ENCODE results near the gene RTCB.
A peak's percentile ranks its signal among the peaks of the same experiment; 100 is the strongest.

The RTCB gene

DNA sequence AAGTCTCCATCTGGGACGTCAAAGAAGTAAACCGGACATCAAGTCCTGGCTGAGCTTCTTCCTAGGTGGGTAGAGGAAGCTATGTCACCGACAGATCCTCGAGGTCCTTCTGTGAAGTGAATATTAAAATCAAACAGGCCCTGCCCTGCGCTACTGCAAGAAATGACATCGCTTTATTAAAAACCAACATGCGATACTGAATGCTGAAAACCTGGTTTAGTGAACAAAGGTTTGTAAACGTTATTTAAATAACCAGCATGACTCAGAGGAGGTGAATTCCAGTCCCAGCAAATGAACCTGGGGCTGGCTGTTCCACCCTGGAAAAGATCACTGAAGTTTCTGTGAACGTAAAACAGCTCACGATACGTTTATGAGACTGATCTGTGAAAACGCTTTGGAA lies 645 bp downstream of the RTCB start:
- H3K4me3 ChIP-seq (ENCODE audit: low read depth, low read length) = peak overlapping the region; percentile 65
- TF ChIP-seq, protein P1, sequence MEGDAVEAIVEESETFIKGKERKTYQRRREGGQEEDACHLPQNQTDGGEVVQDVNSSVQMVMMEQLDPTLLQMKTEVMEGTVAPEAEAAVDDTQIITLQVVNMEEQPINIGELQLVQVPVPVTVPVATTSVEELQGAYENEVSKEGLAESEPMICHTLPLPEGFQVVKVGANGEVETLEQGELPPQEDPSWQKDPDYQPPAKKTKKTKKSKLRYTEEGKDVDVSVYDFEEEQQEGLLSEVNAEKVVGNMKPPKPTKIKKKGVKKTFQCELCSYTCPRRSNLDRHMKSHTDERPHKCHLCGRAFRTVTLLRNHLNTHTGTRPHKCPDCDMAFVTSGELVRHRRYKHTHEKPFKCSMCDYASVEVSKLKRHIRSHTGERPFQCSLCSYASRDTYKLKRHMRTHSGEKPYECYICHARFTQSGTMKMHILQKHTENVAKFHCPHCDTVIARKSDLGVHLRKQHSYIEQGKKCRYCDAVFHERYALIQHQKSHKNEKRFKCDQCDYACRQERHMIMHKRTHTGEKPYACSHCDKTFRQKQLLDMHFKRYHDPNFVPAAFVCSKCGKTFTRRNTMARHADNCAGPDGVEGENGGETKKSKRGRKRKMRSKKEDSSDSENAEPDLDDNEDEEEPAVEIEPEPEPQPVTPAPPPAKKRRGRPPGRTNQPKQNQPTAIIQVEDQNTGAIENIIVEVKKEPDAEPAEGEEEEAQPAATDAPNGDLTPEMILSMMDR (IDR thresholded peaks at IDR 0.05; ENCODE audit: borderline replicate concordance, insufficient read depth, low read depth, low read length) = no peak

DNA sequence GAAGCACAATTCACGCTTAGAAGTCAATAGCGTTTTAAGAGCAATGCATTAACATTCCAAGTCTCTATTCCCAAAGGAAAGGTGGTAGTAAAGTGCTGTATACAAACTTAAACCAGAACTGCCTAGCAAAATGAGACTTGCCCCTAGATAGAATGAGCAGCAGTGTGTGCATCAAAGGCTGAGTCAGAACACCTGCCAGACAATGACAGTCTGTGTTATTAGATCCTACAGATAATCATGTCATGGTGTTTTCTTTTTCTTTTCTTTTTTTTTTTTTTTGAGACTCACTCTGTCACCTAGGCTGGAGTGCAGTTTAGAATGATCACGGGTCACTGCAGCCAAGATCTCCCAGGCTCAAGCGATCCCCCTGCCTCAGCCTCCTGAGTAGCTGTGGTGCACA lies 1.6 kb downstream of the RTCB start:
- TF ChIP-seq, protein P1 (IDR thresholded peaks at IDR 0.05; ENCODE audit: borderline replicate concordance, insufficient read depth, low read depth, low read length) = no peak
- H3K4me3 ChIP-seq (ENCODE audit: low read depth, low read length) = no peak overlapping the region

DNA sequence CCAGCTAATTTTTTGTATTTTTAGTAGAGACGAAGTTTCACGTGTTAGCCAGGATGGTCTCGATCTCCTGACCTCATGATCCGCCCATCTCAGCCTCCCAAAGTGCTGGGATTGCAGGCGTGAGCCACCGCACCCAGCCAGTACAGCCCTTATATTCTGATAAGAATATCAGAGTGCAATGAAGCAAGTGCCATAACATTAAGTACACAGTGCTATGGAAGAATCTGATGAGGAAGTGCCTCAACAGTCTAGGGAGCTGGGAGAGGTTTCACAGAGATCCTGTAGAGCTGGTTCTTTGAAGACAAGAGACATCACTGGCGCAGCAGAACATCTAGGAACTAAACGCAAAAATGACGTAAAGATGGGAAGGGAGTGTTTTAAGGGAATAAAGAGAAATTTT lies 2.1 kb downstream of the RTCB start:
- TF ChIP-seq, protein P1 (IDR thresholded peaks at IDR 0.05; ENCODE audit: borderline replicate concordance, insufficient read depth, low read depth, low read length) = no peak
- H3K4me3 ChIP-seq (ENCODE audit: low read depth, low read length) = no peak overlapping the region

DNA sequence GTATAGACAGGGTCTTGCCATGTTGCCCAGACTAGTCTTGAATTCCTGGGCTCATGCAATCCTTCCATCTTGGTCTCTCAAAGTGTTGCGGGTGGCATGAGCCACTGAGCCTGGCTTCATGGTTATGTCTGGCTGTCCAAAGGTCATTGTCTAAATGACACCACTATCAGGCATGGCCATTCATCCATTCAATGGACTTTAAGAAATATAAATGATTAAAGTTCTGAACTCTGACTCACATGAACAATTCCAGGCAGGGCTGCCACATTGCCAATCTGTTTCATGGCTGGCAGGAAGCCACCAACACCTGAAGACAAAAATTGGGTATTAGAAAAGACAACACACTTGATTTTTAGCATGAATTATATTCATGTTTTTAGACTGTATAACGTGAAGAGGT lies 4.1 kb downstream of the RTCB start:
- TF ChIP-seq, protein P1 (IDR thresholded peaks at IDR 0.05; ENCODE audit: borderline replicate concordance, insufficient read depth, low read depth, low read length) = no peak
- H3K4me3 ChIP-seq (ENCODE audit: low read depth, low read length) = no peak overlapping the region

DNA sequence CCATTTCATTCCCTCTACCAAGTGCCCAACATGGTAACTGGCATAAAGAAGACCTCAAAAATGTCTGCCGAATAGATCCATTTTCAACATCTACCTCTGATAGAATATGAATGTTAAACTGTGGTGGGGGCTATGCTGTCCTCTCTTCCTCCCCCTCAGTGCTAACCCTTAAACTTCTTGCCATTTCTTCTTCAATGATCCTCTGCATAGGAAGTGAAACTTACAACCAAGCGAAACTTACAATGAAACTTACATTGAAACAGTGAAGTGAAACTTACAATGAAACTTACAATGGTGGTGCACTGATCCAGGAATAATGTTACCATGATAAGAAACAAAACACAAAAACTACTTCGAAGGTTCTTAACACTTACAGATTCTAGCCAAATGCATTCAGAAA lies 4.7 kb downstream of the RTCB start:
- TF ChIP-seq, protein P1 (IDR thresholded peaks at IDR 0.05; ENCODE audit: borderline replicate concordance, insufficient read depth, low read depth, low read length) = no peak
- no peak overlapping the region for H3K4me3 ChIP-seq (ENCODE audit: low read depth, low read length)

DNA sequence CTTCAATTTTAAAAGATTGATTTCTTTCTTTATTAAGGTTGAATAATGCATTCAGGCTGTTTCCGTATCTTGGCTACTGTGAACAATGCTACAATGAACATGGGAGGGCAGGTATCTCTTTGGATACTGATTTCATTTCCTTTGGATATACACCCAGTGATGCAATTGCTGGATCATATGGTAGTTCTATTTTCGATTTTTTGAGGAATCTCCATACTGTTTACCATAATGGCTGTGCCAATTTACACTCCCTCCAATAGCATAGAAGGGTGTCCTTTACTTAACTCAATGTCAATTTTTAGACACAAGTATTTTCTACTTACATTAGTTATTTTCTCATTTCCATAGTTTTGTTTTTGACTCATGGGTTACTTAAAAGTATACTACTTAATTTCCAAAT lies 8.0 kb downstream of the RTCB start:
- H3K4me3 ChIP-seq (ENCODE audit: low read depth, low read length) = no peak overlapping the region
- TF ChIP-seq, protein P1 (IDR thresholded peaks at IDR 0.05; ENCODE audit: borderline replicate concordance, insufficient read depth, low read depth, low read length) = no peak

DNA sequence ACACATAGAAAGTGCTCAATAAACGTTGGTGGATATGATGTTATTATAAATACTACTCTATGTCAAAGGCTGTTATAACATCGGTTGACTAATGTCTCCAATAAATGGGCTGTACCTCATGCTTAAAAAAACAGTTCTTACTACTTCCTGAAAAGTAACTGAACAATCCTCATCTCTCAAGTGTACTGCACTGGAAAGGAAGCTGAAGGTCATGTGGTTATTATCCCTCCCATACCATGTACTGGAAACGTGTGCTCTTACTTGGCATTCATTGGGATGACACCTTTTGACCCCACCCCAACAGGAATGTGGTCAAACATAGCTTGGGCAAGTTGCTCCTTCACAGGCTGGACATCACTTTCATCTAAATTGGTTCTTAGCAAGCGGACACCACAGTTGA lies 10.6 kb downstream of the RTCB start:
- TF ChIP-seq, protein P1 (IDR thresholded peaks at IDR 0.05; ENCODE audit: borderline replicate concordance, insufficient read depth, low read depth, low read length) = no peak
- no peak overlapping the region for H3K4me3 ChIP-seq (ENCODE audit: low read depth, low read length)

Data from GM12875 (cell line).